ENCODE results near the gene NECAB2.

Gene NECAB2

GRCh38 chr16:83967838-83968305, at the start of gene NECAB2:
NECAB2 (plus strand) TSS chr16:83968244; CDS start chr16:83968649, 405 bp downstream.
- peak; percentile 29 for DNase-seq

- no peak for DNase-seq
These were observed 47.1 kb upstream of the NECAB2 start for GRCh38 chr16:83920894-83921491.

GRCh38 chr16:83923581-83924365, 44.3 kb upstream of the NECAB2 start:
- DNase-seq = no peak

GRCh38 chr16:83924686-83925085, 43.4 kb upstream of the NECAB2 start:
- no peak for DNase-seq

- DNase-seq = no peak
These were observed 42.7 kb upstream of the NECAB2 start for GRCh38 chr16:83925095-83925905.

- DNase-seq = no peak
These were observed 41.9 kb upstream of the NECAB2 start for GRCh38 chr16:83925957-83926725.

- peak; percentile 37 for DNase-seq
These were observed 41.2 kb upstream of the NECAB2 start for GRCh38 chr16:83926726-83927397.

- DNase-seq = no peak
These were observed 39.5 kb upstream of the NECAB2 start for GRCh38 chr16:83928341-83929055.

- no peak for DNase-seq
These were observed 38.1 kb upstream of the NECAB2 start for GRCh38 chr16:83929811-83930555.

- no peak for DNase-seq
These were observed 37.1 kb upstream of the NECAB2 start for GRCh38 chr16:83930730-83931500.

- no peak for DNase-seq
These were observed 36.5 kb upstream of the NECAB2 start for GRCh38 chr16:83931556-83931955.

GRCh38 chr16:83932304-83932703, 35.7 kb upstream of the NECAB2 start:
- DNase-seq = no peak

- no peak for DNase-seq
These were observed 34.9 kb upstream of the NECAB2 start for GRCh38 chr16:83932955-83933673.

- DNase-seq = no peak
These were observed 34.0 kb upstream of the NECAB2 start for GRCh38 chr16:83933885-83934683.

- no peak for DNase-seq
These were observed 33.4 kb upstream of the NECAB2 start for GRCh38 chr16:83934684-83934977.

GRCh38 chr16:83935005-83935857, 32.8 kb upstream of the NECAB2 start:
- DNase-seq = no peak

- no peak for DNase-seq
These were observed 32.2 kb upstream of the NECAB2 start for GRCh38 chr16:83935858-83936255.

Data from amniotic stem cell (primary cell).